Brain microvascular endothelial cell (primary cell): Measurements from ENCODE around the gene CMTR2.
"Not testable (repeated sequence)": the region's sequence is repeated elsewhere in the genome, so short reads cannot be mapped to it uniquely, and the experiment has no call there.

ENCODE experiments used
- DNase-seq: peaks from one replicate; pipeline ENCODE4 v3.0.0-alpha.2; 2020
- H3K27ac ChIP-seq: fragments of 250-450 bp; sonication (Bioruptor Pico); 2 replicates; pipeline ENCODE4 v1.5.1; 2020; ENCODE audit warnings: mild to moderate bottlenecking, moderate library complexity
- H3K27me3 ChIP-seq: fragments of 250-450 bp; sonication (Bioruptor Pico); replicated peaks from 2 replicates; pipeline ENCODE4 v1.5.1; 2020; ENCODE audit warnings: mild to moderate bottlenecking
- H3K36me3 ChIP-seq: fragments of 250-450 bp; sonication (Bioruptor Pico); replicated peaks from 2 replicates; pipeline ENCODE4 v1.5.1; 2020; ENCODE audit warnings: mild to moderate bottlenecking
- H3K4me3 ChIP-seq: 2 replicates; pipeline ENCODE4 v1.5.1; 2011; ENCODE audit warnings: low read depth, mild to moderate bottlenecking, control low read depth, low read length, moderate library complexity
- CTCF ChIP-seq: IDR thresholded peaks from 2 replicates; pipeline ENCODE4 v1.5.1; 2011; ENCODE audit warnings: low read depth, mild to moderate bottlenecking, moderate library complexity, low read length, control low read depth, inconsistent platforms; ENCODE audit errors: missing control alignments
- in situ Hi-C: cut with HindIII; loops from 2 replicates; pipeline ENCODE4 v1.10.0; 2017; ENCODE audit warnings: low sequenced_read_pairs, low pct_ligation_motif_present

The CMTR2 gene

GRCh38 chr16:71297341-71297634, 8.1 kb upstream of the CMTR2 start:
- no peak for DNase-seq
- TF ChIP-seq CTCF, result no peak
- H3K36me3 ChIP-seq, result no peaks in the 10 kb centered on the region
- H3K4me3 ChIP-seq, result no peak overlapping the region
- H3K27me3 ChIP-seq, result no peaks in the 10 kb centered on the region
- in situ Hi-C loops, result no loop called here
- no peak overlapping the region for H3K27ac ChIP-seq

GRCh38 chr16:71296584-71297340, 7.6 kb upstream of the CMTR2 start:
- DNase-seq, result no peak
- Histone ChIP-seq H3K27ac (no peak overlapping the region), H3K27me3 (no peaks in the 10 kb centered on the region), H3K4me3 (no peak overlapping the region), H3K36me3 (no peaks in the 10 kb centered on the region)
- in situ Hi-C loops, result no loop called here
- TF ChIP-seq CTCF, result no peak

GRCh38 chr16:71295950-71296349, 6.7 kb upstream of the CMTR2 start:
- in situ Hi-C loops, result no loop called here
- Histone ChIP-seq H3K36me3 (no peaks in the 10 kb centered on the region), H3K27me3 (no peaks in the 10 kb centered on the region), H3K4me3 (no peak overlapping the region), H3K27ac (no peak overlapping the region)
- no peak for TF ChIP-seq CTCF
- DNase-seq, result no peak

GRCh38 chr16:71293919-71294318, 4.7 kb upstream of the CMTR2 start:
- Histone ChIP-seq H3K4me3 (no peak overlapping the region), H3K36me3 (no peaks in the 10 kb centered on the region), H3K27ac (no peak overlapping the region), H3K27me3 (no peaks in the 10 kb centered on the region)
- in situ Hi-C loops, result no loop called here
- TF ChIP-seq CTCF, result no peak
- DNase-seq, result no peak

GRCh38 chr16:71292095-71292494, 2.9 kb upstream of the CMTR2 start:
- in situ Hi-C loops, H3K27ac ChIP-seq, H3K36me3 ChIP-seq, H3K4me3 ChIP-seq, DNase-seq, H3K27me3 ChIP-seq: not testable (repeated sequence)

GRCh38 chr16:71289732-71290062, 495 bp upstream of the CMTR2 start:
- DNase-seq, result no peak
- no peak for TF ChIP-seq CTCF
- H3K27me3 ChIP-seq, result no peaks in the 10 kb centered on the region
- no peak overlapping the region for H3K27ac ChIP-seq
- in situ Hi-C loops, result no loop called here
- H3K4me3 ChIP-seq, result peak overlapping the region; percentile 80
- peaks cover 9% of the 10 kb centered on the region for H3K36me3 ChIP-seq
